HUDEP-2 (cell line): ENCODE results near the gene MAFG.

Source experiments
- DNase-seq, 76 experiments: peaks; one replicate each; lab custom pipeline; 2025; ENCODE audit not compliant: unreplicated experiment in 76 of 76; lab: John Stamatoyannopoulos, UW

MAFG gene

DNA sequence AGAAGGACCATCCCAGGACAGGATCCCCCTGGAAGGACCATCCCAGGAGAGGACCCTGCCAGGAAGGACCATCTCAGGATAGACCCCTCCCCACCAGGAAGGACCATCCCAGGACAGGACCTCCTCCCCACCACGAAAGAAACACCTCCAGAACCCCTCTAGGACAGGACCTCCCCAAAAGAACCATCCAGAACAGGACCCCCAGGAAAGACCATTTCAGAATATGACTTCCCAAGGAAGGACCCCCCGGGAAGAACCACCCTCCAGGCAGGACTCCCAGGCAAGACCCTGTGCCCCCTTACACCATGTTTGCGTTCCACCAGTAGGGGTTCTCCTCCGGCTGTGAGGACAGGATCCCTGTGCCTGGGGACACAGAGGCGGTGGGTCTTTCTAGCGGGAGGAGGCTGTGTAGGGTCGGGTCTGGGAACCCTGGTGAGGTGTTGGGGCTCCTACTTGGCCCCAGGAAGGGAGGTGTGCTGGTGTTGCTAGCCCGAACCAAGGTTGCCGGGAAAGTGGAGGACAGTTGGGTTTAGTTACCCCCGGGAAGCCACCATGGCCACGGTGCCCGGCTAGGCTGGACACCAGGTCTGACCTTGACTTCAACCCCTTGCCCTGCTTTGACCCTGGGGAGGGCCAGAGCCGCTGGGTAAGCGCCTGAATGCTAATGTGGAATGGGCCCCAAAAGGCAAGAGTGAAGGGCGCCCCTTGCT is 31.3 kb upstream of the MAFG start:
- DNase-seq, result no peak

DNA sequence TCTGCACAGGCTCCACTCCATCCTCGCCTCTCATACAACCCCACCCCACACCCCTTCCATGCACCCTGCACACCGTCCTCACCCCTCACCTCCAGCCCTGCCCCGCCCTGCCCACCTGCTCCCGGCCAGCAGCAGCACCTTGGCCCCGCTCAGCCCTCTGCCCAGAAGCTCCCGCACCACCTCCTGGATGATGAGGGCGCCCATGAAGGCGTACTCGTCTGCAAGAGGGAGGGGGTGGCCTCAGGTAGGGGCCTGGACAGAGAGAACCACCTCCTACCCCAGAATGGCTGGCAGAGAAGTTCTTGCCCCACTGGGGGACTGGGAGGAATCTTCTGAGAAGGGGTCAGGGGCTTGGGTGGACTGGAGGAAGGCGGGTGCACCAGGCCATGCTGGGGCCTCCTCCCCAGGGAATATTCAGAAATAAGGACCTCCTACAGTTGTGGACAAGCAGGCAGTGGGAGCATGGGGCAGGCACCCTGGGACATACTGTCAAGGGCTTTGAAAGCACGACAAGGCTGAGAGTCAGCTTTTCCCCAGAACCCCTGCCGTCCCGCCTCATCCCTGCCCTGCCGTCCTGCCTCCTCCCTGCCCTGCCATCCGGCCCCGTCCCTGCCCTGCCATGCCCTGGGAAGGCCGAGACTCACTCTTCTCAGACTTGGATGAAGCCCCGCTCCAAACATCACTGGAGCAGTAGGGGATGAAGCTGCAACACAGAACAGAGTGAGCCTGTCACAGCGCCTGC is 30.3 kb upstream of the MAFG start:
- DNase-seq, result no peak

DNA sequence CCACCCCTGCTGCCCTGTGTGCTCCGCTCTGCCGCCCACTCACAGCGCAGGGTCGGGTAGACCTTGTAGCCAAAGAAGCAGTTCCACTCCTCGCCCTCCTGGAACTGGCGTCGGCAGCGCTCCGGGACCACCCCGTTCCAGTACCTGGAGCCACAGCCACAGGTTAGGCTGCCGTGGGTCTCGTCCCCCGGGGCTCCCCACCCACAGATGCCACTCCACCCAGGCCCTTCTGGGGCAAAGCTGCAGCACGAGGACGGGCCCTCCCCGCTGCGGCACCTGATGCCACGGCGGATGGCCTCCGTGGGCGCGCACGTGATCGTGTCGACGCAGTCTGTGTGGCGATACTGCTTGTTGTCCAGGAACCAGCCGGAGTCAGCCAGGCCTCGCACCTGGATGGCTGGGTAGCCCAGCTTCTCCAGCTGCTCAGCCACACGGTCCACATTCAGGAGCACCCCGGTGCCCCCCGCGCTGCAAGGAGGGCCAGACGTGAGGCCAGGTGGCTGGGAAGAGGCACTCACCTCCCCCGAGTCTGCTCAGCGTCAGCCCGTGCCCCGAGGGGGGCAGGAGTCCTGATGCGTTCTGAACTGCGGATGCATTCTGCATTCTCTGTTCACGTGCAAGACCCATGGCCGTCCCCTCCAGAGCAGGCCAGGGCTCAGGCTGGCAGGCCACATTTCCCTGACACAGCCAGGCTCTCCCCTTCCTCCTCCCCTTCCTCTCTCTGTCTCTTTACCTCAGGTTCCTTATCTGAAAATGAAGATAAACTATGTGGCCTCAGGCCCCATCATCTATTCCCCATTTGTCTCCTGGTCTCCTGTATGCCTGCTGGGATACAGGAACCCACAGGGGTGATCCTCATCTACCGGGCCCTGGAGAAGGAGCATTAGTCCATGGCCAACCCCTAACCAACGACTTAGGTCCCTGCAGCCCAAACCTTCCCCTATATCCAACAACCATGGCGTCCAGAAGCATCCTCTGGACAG is 29.4 kb upstream of the MAFG start:
- DNase-seq, result no peak

DNA sequence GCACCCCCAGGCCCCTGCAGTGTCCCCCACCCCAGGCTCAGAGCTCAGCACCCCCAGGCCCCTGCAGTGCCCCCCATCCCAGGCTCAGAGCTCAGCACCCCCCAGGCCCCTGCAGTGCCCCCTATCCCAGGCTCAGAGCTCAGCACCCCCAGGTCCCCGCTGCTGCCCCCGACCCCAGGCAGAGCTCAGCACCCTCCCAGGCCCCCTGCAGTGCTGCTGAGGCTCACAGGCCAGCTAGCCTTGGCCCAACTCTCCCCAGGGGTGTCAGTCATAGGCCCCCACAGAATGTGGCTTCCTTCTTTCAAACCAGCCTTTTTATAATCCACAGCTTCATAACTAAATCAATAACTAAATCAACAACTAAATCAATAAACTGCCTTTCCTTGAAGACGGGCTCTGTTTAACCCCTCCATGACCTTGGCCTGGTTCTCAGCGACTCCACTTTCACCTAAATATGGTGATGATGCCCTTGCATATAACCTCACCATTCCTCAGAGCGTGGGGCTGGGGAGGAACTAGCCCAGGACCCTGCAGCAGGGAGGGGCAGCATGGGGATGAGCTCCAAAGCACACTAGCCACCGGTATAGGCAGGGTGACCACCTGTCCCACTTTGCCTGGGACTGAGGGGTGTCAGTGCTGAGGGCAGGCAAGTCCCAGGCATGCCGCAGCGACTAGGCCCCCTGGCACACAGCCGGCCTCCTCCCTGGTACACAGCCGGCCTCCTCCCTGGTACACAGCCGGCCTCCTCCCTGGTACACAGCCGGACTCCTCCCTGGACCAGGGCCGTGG is 28.4 kb upstream of the MAFG start:
- no peak for DNase-seq

- no peak for DNase-seq
Observed at GRCh38 chr17:81955058-81955681, 27.6 kb upstream of the MAFG start.

GRCh38 chr17:81954131-81955057 is 26.9 kb upstream of the MAFG start:
- DNase-seq, result no peak

DNA sequence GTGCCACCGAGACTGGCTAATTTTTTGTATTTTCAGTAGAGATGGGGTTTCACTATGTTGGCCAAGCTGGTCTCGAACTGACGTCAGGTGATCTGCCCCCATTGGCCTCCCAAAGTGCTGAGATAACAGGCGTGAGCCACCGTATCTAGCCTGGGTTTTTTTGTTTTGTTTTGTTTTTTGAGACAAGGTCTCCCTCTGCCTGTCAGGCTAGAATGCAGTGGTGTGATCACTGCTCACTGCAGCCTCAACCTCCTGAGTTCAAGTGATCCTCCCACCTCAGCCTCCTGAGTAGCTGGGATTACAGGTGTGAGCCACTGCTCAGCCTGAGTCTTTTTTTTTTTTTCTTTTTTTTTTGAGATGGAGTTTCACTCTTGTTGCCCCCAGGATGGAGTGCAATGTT is 25.9 kb upstream of the MAFG start:
- DNase-seq, result peak in 16 of 76 experiments; percentile 5 to 62 (median 20)

- DNase-seq, result no peak
Observed at GRCh38 chr17:81952792-81953228, 25.3 kb upstream of the MAFG start.

DNA sequence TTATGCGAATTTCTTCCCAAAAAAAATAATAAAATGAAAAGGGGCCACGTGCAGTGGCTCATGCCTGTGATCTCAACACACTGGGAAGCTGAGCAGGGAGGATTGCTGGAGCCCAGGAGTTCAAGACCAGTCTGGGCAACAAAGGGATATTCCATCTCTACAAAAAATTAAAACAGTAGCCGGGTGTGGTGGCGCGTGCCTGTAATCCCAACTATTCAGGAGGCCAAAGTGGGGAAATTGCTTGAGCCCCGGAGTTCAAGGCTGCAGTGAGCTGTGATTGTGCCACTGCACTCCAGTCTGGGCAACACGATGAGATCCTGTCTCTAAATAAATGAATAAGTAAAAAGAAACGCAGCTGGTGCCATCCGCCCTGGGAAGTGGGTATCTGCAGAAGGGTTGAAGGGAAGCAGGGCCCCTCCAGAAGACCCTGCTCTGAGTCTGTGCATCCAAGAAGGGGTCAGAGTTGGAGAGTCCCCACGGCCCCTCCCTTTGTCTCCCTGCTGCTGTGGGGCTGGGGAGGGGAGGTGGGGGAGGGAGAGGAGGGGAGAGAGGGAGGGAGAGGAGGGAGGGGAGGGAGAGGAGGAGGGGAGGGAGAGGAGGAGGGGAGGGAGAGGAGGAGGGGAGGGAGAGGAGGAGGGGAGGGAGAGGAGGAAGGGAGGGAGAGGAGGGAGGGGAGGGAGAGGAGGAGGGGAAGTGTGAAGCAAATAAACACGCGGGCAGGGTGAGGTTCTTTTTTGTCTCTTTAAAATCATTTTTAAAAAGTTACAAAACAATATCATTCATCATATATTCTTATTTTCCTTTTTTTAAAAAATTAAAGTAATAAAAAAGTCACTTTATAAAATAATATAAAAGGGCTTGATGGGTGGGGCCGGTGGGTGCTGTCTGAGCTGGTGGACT is 24.5 kb upstream of the MAFG start:
- no peak for DNase-seq

DNA sequence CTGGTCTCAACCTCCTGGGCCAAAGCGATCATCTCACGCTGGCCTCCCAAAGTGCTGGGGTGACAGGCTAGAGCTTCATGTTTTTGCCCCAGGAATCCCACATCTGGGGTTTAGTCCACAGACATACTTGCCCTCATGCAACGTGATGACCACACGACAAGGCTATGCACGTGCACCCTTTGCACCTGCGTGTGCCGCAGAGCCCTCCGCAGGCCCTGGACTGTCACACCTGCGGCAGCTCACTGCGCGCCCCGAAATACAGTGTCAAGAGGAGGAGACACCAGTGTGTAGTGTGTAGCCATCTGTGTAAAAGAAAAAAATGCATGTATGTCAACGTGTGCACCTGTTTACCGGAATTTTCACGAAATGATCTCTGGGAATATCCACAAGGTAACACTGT is 23.0 kb upstream of the MAFG start:
- DNase-seq, result no peak

GRCh38 chr17:81948635-81949378 is 21.3 kb upstream of the MAFG start:
- DNase-seq, result no peak

DNA sequence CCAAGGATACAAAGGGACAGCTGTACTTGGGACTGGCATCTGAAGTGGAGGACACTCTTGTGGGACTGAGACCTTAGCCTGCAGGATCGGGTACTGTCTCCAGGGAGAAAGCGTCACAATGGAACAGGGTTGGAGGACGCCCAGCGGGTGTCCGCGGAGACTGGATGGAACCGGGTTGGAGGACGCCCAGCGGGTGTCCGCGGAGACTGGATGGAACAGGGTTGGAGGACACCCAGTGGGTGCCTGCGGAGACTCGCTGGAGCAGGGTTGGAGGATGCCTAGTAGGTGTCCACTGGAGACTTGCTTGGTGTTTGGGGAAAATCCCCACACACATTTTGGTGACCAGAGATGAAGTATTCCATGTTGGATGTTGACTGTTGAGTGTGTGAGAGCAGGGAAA is 19.7 kb upstream of the MAFG start, which contains the start of gene MYADML2:
MYADML2 (minus strand) TSS at position 45 of the 400 bp plus-strand sequence. CDS start 5,492 bp downstream, outside the sequence.
- no peak for DNase-seq

DNA sequence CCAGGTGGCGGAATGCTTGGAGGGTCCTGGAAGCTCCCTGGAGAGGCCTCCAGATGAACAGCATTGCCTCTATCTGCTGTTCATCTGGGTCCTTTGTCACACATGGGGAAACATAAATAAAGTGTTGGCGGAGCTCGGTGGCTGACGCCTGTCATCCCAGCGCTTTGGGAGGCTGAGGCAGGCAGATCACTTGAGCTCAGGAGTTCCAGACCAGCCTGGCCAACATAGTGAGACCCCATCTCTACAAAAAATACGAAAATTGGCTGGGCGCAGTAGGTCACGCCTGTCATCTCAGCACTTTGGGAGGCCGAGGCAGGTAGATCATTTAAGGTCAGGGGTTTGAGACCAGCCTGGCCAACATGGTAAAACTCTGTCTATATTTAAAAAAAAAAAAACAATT is 17.3 kb upstream of the MAFG start:
- no peak for DNase-seq

- DNase-seq, result no peak
Observed at GRCh38 chr17:81942167-81942553, 14.6 kb upstream of the MAFG start.

GRCh38 chr17:81941484-81942166 is 14.1 kb upstream of the MAFG start:
- DNase-seq, result no peak
